Measurements from ENCODE around the gene LEMD2. TPM values are rescaled to one million over a fixed set of nuclear protein-coding genes. Genes with fewer than 3 reads are reported as not detected.

LEMD2 gene
- polyA plus RNA-seq, 1 donor (not counting 4 experiments of a cell fraction or from before 2014, with no cell fraction given) = 48.6 TPM

DNA sequence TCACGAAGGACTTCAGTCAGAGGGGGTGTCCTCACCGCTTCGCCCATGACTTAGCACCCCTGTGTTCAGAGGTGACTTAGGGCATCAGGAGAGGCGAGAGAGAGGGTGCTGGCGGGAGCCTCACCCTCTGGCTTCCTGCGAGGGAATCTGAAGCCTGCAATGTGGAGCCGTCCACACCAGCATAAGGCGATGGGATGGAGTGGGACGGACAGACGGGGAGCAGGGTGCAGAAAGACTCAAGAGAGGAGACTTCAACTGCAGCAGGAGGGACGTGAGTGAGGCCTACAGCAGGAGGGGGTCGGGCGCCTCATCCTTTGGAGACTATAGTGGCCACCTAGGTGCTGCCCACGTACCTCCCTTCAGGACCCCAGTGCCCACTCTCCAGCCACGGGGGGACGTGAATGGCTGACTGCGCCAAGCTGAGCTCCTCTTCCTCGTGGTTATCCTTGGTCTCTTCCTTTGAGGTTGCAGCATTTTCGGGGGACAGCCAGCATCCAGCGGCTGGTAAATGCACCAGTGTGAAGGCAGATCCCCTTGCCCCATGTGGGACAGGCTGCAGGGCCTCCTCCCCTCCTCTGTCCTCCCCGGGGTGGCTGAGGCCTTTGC is 41.8 kb upstream of the LEMD2 start:
- no peak overlapping the region for H3K4me3 ChIP-seq (ENCODE audit: control insufficient read depth in 2 of 3, extremely low read depth in 1 of 3, insufficient read depth in 2 of 3, low read depth in 1 of 3, low read length in 3 of 3)
- H3K79me2 ChIP-seq (ENCODE audit: control insufficient read depth, insufficient read depth, low read length) = no peaks in the 10 kb centered on the region
- no peak overlapping the region for H3K4me2 ChIP-seq (ENCODE audit: control insufficient read depth, extremely low read depth, insufficient read depth, low read depth, low read length)
- DNase-seq (ENCODE audit: low read depth, low spot score) (no peak), FAIRE-seq (no peak)
- no peaks in the 10 kb centered on the region for H3K27me3 ChIP-seq (ENCODE audit: control insufficient read depth, extremely low read depth, insufficient read depth, low read length)
- H3K36me3 ChIP-seq (ENCODE audit: control insufficient read depth in 2 of 2, extremely low read depth in 1 of 2, insufficient read depth in 2 of 2, low read length in 2 of 2) = no peaks in the 10 kb centered on the region
- dilution Hi-C loops (cut with MboI; ENCODE audit: extremely low pct_ligation_motif_present, low sequenced_read_pairs) = no loop called here
- no peak overlapping the region for H3K9ac ChIP-seq (ENCODE audit: control insufficient read depth, extremely low read depth, insufficient read depth, low read length)
- H3K9me3 ChIP-seq (ENCODE audit: control insufficient read depth, low read depth, low read length) = no peaks in the 10 kb centered on the region
- peaks cover 18% of the 10 kb centered on the region for H3K4me1 ChIP-seq (ENCODE audit: control insufficient read depth, extremely low read depth, insufficient read depth, low read length)
- H4K20me1 ChIP-seq (ENCODE audit: control insufficient read depth, extremely low read depth, insufficient read depth, low read length) = no peaks in the 10 kb centered on the region
- H3K27ac ChIP-seq (ENCODE audit: control insufficient read depth, insufficient read depth, low read length) = no peak overlapping the region
- no peak for TF ChIP-seq EZH2 (IDR thresholded peaks at IDR 0.05; ENCODE audit: low read length)
- TF ChIP-seq, protein P1, sequence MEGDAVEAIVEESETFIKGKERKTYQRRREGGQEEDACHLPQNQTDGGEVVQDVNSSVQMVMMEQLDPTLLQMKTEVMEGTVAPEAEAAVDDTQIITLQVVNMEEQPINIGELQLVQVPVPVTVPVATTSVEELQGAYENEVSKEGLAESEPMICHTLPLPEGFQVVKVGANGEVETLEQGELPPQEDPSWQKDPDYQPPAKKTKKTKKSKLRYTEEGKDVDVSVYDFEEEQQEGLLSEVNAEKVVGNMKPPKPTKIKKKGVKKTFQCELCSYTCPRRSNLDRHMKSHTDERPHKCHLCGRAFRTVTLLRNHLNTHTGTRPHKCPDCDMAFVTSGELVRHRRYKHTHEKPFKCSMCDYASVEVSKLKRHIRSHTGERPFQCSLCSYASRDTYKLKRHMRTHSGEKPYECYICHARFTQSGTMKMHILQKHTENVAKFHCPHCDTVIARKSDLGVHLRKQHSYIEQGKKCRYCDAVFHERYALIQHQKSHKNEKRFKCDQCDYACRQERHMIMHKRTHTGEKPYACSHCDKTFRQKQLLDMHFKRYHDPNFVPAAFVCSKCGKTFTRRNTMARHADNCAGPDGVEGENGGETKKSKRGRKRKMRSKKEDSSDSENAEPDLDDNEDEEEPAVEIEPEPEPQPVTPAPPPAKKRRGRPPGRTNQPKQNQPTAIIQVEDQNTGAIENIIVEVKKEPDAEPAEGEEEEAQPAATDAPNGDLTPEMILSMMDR (optimal IDR thresholded peaks at IDR 0.05 in 1 of 3, IDR thresholded peaks at IDR 0.05 in 1 of 3, conservative IDR thresholded peaks at IDR 0.05 in 1 of 3; ENCODE audit: extremely low read depth in 1 of 3, insufficient read depth in 2 of 3, low read length in 3 of 3) = no peak
- no peak overlapping the region for H2AFZ ChIP-seq (ENCODE audit: control insufficient read depth, low read length)
- no peaks in the 10 kb centered on the region for H3K9me1 ChIP-seq (ENCODE audit: control insufficient read depth, extremely low read depth, insufficient read depth, low read length)

DNA sequence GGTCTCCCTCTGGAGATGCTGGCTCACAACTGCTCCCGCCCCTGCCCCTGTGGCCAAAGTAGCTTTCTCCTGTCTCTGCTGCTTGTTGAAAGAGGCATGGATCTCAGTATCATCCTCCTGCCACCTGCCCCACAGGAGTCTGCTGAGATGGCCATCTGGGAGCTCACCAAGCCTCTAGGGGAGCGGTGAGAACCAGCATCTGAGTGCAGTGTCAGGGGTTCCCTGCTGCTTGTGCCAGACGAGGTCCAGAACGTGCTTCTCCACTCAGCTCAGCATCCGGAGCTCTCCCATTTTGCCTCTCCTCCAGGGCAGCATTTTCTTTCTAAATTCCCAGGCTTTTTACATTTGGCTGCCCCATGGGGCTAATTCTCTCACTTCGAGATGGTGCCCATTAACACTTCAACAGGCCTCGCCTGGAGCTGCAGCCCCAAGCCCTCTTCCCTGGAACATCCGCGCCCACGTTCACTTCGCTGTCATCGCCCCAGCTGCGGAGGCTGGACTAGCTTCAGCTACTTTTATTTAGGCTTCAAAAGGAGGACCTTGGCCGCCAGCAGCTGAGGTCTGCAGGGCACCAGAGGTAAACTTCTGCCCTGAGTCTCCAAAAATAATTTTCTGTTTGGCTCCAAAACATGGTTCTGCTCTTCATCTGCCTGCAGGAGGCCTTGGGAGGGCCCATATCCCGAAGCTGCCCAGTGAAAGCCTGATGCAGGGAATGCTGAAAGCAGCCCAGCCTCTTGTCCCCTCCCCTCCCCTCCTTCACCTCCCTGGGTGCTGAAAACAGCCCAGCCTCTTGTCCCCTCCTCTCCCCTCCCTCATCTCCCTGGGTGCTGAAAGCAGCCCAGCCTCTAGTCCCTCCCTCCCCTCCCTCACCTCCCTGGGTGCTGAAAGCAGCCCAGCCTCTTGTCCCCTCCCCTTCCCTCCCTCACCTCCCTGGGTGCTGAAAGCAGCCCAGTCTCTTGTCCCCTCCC is 40.1 kb upstream of the LEMD2 start:
- H3K36me3 ChIP-seq (ENCODE audit: control insufficient read depth in 2 of 2, extremely low read depth in 1 of 2, insufficient read depth in 2 of 2, low read length in 2 of 2) = no peaks in the 10 kb centered on the region
- FAIRE-seq (no peak), DNase-seq (ENCODE audit: low read depth, low spot score) (no peak)
- TF ChIP-seq EZH2 (IDR thresholded peaks at IDR 0.05; ENCODE audit: low read length) = no peak
- TF ChIP-seq, protein P1 (optimal IDR thresholded peaks at IDR 0.05 in 1 of 3, IDR thresholded peaks at IDR 0.05 in 1 of 3, conservative IDR thresholded peaks at IDR 0.05 in 1 of 3; ENCODE audit: extremely low read depth in 1 of 3, insufficient read depth in 2 of 3, low read length in 3 of 3) = no peak
- no peak overlapping the region for H3K27ac ChIP-seq (ENCODE audit: control insufficient read depth, insufficient read depth, low read length)
- H3K4me1 ChIP-seq (ENCODE audit: control insufficient read depth, extremely low read depth, insufficient read depth, low read length) = peaks cover 12% of the 10 kb centered on the region
- no peaks in the 10 kb centered on the region for H3K27me3 ChIP-seq (ENCODE audit: control insufficient read depth, extremely low read depth, insufficient read depth, low read length)
- no peak overlapping the region for H3K9ac ChIP-seq (ENCODE audit: control insufficient read depth, extremely low read depth, insufficient read depth, low read length)
- H3K9me3 ChIP-seq (ENCODE audit: control insufficient read depth, low read depth, low read length) = no peaks in the 10 kb centered on the region
- no peaks in the 10 kb centered on the region for H3K79me2 ChIP-seq (ENCODE audit: control insufficient read depth, insufficient read depth, low read length)
- H2AFZ ChIP-seq (ENCODE audit: control insufficient read depth, low read length) = no peak overlapping the region
- no peaks in the 10 kb centered on the region for H3K9me1 ChIP-seq (ENCODE audit: control insufficient read depth, extremely low read depth, insufficient read depth, low read length)
- no peak overlapping the region for H3K4me3 ChIP-seq (ENCODE audit: control insufficient read depth in 2 of 3, extremely low read depth in 1 of 3, insufficient read depth in 2 of 3, low read depth in 1 of 3, low read length in 3 of 3)
- H4K20me1 ChIP-seq (ENCODE audit: control insufficient read depth, extremely low read depth, insufficient read depth, low read length) = no peaks in the 10 kb centered on the region
- no peak overlapping the region for H3K4me2 ChIP-seq (ENCODE audit: control insufficient read depth, extremely low read depth, insufficient read depth, low read depth, low read length)
- dilution Hi-C loops (cut with MboI; ENCODE audit: extremely low pct_ligation_motif_present, low sequenced_read_pairs) = no loop called here

Data from keratinocyte (primary cell).